HG03045 (cell line): ENCODE results near the gene PLEKHA6.

Source experiments
- ATAC-seq: cut with Tn5 transposase; IDR thresholded peaks from one replicate; pipeline ENCODE4 v1.9.1; 2021; ENCODE audit warnings: mild to moderate bottlenecking, moderate library complexity; ENCODE audit not compliant: unreplicated experiment

PLEKHA6 gene

DNA sequence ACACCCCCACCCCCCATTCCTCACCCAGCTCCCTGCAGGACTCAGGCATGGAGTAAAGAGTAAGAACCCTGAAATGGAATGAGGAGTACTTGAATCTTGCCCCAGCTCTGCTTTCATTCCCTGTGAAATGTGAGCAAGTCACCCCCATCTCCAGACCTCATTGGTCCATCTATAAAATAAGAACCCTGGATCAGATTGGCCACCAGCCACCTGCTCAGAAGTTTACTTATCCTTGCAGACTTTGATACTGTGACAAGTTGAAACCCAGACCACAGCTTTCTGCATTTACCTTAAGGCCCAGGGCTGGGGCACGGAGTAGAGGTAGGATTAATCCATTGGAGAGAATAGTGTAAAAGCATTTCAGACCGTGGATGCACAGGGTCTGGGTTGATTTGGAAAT is 165.6 kb downstream of the PLEKHA6 start:
- no peak for ATAC-seq

DNA sequence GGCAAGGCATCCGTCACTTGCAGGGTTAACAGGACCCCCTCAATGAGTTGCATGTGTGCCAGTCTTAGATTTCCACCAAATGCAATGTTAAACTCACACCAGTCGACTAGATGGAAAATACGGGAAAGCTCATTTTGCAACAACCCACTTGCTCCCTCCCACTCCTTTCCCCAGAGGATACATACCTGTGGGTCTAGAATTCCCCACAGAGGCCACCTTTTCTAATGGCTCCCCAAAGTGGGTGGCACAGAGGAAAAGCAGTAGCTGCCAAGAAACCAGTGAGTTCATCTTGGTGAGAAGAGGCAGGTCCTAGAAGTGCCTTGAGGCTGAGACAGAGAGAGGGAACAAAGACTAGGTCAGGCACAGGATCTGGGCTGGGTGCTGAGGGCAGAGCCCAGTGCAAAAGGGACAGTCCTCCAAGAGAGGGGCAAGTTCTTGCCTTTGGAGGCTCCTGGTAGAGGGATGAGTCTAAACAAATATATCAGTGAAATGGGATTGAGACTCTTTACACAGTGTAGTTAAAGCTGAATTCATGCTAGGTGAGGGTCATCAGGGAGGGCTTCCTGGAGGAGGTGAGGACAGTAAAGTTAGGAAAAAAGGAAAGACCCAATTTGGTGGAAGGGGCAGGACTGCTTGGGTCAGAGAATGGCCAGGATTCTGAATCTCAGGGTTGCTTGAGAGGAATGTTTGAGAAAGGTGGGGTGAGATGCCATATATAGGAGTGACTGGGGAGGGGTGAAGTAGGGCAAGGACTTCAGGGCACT is 167.0 kb downstream of the PLEKHA6 start:
- no peak for ATAC-seq

DNA sequence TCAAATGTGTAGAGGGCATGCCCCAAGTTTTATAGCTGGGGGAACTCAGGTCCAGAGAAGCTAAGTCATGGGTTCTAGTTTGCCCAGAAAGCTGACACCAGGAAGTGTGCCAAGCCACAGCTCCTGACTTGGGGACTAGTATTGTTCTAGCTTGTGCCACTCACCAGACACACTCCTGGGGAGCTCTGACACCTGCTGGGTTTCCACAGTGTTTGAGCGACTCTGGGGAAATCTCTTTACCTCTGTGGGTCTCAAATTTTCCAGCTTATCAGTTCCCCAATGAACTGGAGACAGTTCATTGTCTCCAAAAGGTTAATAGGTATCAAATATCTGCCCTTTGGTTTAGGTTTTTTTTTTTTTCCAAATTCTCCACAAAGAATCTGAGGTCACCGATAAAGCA is 167.7 kb downstream of the PLEKHA6 start:
- ATAC-seq = no peak

DNA sequence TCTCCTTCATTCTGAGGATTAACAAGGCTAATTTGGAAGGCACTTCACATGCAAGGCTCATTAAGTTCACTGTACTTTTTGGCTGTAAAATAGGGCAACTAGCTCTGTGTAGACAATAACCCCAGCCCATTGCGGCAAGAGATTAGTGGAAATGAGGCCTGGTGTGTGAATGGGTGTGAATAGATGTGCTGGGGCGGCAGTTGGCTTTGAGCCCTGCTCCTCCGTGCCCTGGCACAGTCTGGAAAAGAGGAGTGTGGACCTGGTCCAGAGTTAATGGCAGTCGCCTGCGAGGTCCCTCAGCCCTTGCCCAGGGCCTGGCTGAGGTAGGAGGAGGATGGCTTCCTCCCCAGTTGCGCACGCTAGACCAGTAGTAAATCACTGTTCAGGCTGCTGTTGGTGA is 168.3 kb downstream of the PLEKHA6 start:
- ATAC-seq = no peak

DNA sequence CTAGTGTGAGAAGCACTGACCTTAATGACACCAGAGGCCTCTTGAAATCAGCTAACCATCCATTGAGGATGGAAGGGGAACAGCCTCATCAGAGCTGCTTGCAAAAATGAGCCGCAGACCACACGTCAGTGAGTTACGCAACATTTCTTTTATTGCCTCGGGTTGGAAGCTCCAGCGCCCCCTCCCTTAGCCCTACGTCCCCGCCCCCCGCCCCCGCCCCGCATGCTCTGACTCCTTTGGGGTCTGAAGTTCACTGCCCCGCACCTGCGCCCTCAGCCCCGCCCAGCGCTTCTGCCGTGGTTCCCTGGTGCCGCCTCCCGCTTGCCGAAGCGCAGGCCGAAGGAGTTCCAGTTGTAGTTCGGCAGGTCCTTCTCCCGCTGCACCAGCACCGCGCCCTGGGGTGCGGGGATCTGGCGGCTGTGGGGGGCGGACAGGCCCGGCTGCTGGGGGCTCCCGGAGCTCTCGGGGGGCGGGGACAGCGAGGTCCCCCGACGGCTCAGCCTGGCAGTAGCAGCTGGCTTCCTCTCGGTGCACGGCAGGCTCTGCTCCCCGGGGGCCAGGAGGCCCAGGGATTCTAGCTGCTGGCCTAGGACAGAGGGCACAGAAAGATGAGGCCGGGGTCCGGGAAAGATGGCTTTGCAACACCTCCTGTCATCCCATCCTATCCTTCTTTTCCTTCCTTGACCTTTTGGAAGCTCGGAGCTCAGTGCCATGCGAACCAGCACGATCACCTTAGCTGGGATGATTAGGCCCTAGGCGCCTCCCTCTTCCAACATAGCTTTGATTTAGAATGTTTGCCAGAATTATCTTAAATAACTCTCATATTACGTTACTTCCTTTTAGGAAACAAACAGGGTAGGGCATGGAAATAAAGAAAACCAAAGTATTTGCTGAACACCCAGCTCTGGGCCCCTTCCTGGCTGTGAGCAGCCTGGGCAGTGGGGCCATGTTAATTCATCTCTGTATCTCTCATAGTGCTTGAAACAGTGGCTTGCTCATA is 169.2 kb downstream of the PLEKHA6 start:
- no peak for ATAC-seq

DNA sequence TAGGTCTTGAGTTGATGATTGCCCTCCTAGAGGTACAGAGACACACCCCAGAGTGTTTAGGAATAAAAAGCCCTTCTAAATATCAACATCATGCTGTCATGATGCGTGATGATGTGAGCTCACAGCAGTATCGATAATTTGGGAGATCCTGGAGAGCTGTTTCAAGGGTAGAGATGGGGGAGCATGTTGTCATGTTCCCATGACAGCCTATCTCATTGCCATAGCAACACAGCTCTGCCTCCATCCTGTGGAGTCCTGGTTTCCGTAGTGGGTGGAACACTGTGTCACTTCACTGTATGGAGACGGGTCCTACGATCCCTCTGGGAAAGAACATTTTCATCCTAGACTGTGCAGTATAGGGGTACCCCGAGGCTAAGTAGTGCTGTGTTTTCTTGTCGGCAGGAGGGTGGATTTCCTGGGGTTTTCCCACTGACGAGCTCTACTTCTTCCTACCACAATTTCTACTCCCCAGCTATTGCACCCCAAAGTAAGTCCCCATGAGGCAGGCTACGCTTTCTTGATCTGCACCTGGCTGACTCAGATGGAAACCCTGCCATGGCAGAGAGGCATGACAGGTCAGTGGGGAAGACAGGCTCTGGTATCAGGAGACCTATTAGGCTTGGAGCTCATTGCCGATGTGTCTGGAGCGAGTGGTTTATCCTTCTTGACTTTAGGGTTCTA is 170.6 kb downstream of the PLEKHA6 start:
- no peak for ATAC-seq

DNA sequence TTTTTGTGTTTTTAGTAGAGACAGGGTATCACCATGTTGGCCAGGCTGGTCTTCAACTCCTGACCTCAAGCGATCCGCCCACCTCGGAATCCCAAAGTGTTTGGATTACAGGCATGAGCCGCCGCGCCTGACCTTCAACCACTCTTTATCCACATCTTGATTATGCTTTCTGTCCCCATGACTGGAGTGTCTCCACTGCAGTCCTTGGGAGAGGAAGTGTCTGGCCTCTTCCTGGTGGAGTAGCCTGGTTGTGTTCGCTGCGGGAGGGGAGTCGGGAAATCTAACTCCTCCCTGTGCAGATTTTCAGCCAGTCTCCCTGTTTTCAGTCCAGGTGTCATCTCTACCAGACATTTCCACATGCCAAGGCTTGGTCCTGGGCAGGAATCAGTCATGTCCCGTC is 173.1 kb downstream of the PLEKHA6 start:
- ATAC-seq = no peak

DNA sequence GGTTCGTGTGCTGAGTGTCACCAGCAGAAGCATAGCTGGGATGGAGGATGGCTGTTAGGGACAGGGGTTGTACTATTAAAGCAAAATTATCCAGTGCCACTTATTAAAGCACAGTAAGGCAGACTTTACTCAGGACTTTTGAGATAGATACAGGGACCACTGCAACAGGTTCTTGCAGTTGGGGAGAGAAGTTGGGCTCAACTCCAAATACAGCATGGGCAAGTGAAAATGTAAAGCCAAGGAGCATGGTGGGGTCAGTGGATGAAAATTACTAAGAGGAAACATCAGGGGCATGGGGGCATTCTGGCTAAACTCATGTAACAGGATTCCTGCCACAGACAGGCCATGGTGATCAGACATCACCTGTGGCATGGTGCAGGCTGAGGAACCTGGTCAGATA is 178.6 kb downstream of the PLEKHA6 start:
- no peak for ATAC-seq

DNA sequence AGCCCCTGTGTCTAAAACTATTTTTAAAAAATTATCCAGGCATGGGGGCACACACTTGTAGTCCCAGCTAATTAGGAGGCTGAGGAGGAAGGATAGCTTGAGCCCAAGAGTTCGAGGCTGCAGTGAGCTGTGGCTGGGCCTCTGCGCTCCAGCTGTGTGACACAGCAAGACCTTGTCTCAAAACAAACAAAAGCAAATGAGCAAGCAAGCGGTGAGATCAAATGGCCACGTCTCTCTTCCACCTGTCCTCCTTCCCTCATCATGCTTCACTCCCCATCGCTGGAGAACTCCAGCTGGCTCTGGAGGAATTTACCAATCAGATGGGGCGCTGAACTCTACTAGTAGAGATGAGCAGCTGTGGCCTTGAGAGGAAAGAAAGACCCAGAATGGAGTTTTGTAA is 179.6 kb downstream of the PLEKHA6 start:
- no peak for ATAC-seq

DNA sequence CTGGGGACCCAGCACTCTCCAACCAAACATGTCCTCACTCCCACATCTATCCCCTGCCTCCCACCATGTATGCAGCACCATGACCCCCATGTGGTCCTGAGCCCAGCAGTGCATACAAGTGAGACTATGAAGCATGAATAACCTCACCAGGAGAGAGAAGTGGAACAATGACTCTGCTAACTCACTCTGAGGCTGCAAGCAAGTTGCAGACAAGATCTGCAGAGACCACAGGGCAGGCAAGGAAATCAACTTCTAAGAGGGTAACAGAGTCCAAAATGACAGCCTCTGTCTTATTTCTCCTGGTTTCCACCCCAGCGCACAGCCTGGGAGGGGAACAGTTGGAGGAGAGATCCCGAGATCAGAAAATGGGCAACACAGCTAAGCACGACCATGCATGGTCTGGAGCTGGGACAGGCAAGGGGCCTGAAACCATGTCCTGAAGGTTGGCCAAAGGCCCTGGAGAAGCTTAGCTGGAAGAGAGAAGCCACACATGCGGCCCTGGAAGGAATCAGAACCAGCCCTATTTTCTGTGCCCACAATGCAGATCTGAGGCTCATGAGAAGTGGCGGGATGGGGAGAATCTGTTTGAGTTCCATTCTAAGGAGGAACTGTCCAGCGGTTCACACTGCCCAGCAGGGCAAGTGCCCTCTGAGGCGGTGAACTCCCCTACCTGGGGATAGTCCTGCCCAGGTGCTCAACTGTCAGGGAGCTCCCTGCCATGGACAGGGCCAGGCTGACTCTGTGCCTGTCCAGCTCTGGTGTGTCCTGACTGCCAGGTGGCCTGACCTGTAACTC is 181.0 kb downstream of the PLEKHA6 start:
- no peak for ATAC-seq

DNA sequence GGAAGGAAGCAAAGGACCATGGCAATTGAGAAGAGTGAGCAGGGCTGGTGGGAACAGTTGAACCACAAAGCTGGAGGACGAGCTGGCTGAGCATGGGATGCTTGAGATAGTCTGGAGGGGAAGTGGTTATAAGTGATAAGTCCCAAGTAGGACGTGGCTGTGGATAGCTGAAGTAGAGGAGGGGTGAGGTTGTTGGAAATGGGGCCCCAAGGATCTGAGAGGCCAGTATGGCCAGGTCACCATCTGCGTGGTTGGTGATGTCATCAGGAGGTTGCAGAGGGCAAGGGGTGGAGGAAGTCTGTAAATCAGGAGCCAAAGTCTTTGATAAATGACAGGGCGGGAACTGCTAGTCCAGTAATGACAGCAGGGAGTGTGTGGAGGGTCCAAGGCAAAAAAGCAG is 182.6 kb downstream of the PLEKHA6 start:
- no peak for ATAC-seq

DNA sequence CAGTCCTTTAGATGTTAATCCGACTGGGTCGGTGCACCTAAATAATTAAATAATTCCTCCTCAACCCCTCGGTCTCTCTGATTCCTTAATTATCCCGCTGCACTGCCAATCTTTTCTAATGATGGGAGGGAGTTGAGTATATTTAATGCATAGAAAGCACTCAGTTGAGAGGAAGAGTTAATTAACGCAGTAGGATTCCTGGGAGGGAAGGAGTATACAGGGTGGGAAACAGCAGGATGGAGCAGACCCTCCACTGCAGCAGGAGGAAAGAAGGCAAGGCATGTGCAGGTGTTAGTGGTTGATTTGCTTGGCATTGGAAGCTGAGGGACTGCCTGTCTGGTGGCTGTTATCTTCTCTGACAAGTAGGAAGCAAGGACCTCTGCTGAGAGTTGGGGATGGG is 183.7 kb downstream of the PLEKHA6 start:
- ATAC-seq = no peak

DNA sequence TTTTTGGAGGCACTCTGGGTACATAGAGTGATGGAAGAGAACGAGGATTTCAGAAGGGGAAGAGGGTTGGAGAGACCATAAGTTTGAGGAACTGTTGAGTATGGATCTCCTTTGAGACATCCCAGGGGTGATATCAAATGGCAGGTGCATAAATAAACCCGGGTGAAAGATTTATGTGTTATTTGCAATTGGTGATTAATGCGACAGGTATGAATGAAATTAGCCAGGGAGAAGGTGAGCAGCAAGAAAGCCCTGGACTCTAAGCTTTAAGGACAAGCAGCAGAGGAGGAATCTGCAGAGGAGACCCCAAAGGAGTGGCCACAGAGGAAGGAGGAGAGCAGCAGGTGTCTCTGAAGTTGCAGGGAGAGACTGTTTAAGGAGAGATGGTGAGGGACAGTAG is 184.8 kb downstream of the PLEKHA6 start:
- ATAC-seq = no peak

DNA sequence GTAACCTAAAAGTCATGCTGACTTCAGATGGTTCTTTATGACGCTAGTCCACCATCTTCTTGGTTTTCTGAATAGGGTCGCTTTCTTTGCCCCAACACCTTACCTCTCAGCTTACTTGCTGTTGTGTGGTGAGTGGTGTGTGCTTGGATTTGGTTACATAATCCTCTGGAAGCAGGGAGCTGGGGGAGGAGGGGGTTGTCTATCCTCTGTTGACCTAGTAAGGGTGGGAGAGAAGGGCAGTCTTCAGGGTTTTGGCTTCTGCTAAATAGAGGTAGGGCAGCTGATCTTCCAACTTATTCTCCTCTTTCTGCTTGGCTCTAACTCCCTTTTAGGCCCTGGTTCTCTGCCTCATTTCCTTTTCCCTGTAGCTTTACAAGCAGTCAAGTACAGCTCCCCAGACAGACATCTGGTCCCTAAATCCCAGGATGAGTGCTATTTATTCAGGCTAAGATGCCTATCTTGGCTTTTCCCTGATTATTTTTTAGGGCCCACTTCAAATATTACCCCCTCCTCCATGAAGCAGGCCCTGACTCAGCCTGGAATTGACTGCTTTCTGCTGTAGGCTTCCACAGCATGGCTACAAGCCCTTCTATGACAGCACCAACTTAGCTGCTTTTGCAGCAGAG is 187.2 kb downstream of the PLEKHA6 start:
- no peak for ATAC-seq

DNA sequence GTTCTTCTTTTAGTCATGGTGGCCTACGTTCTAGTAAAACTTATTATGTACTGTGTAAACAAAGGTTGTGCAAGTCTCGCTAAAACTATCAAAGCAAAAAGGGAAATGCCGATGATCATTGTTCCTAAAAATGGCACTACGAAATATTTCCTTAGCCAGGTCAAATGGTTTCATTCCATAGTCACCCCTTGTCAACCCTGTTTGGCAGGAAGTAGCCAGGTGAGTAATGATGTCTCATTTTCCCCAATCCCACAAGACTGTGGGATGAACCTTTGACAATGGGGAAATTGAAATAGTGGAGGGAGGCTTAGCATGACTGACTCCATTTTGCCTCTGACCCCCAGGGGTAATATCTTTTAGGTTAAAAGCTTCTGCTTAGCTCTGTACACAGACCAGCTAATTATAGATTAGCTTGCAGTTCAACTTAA is 188.0 kb downstream of the PLEKHA6 start:
- no peak for ATAC-seq

DNA sequence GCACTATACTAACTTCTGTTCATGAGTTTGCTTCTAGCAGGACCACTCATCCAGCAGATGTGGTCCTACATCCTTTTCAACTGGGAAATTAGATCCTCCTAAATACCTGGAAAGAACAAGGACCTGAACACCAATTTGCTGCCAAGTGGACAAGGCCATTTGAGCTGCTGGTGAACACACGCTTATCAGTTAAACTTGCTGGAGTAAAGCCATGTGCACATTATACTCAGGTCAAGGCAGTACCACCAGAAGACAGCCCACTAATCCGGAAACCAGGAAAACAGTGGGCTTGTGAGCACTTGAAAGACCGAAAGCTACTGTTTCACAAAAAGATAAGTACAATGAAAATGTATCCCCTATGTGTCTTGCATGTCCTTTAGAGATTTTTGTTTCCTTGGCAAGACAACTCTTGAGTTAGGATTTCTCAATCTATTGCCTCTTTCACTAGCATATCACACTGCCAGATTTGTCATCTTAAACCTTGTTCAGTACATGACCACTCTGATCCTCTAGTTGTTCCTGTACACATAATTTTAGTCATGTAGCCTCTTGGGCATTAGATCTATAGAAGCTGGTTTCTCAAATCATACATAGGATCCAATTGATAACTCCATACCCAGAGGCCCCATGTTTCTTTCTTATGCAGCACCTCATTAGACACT is 189.1 kb downstream of the PLEKHA6 start:
- ATAC-seq = no peak

DNA sequence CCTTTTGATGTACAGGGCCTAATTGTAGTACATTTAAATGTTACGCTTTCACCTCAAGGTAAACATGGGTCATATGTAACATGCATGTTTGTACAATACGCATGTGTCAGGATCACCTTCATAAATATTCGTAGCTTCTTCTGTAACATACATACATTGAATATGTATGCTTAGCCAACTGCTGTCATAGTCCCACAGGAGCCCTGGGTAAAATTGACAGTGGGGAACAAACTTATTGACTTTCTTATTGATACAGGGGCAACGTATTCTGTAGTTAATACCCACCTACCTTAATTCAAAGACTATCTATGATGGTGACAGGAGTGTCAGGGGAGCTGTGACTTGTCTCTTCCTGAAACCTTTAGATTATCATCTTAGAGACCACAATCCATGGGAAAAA is 189.9 kb downstream of the PLEKHA6 start:
- ATAC-seq = no peak
